Astrocyte (in vitro differentiated cells and primary cell): ENCODE measurements around the gene CD276. TPM values are rescaled to one million over a fixed set of nuclear protein-coding genes. Genes with fewer than 3 reads are reported as not detected.
"Not testable (repeated sequence)": the region's sequence is repeated elsewhere in the genome, so short reads cannot be mapped to it uniquely, and the experiment has no call there.

ENCODE experiments used
- DNase-seq: peaks from one replicate; pipeline ENCODE4 v3.0.0-alpha.2; 2010; ENCODE audit warnings: low read depth
- FAIRE-seq: peaks from 2 replicates; lab custom pipeline; 2011; peaks lifted over from hg19 to GRCh38; lab: Jason Lieb, UNC
- H2AFZ ChIP-seq: 2 replicates; pipeline ENCODE4 v1.6.0; 2012; ENCODE audit warnings: low read depth, low read length, inconsistent platforms
- H3K27ac ChIP-seq: 2 replicates; pipeline ENCODE4 v1.5.1; 2011; ENCODE audit warnings: low read depth, low read length, inconsistent platforms
- H3K27me3 ChIP-seq: 2 replicates; pipeline ENCODE4 v1.6.0; 2011; ENCODE audit warnings: low read length, inconsistent platforms; ENCODE audit not compliant: insufficient read depth
- H3K36me3 ChIP-seq: 2 replicates; pipeline ENCODE4 v1.5.1; 2011; ENCODE audit warnings: low read length, inconsistent platforms; ENCODE audit not compliant: insufficient read depth
- H3K4me1 ChIP-seq: 2 replicates; pipeline ENCODE4 v1.5.1; 2011; ENCODE audit warnings: low read length, inconsistent platforms; ENCODE audit not compliant: insufficient read depth
- H3K4me2 ChIP-seq: 2 replicates; pipeline ENCODE4 v1.6.0; 2012; ENCODE audit warnings: low read length, inconsistent platforms
- H3K4me3 ChIP-seq: 2 replicates; pipeline ENCODE4 v1.5.1; 2011; ENCODE audit warnings: low read depth, mild to moderate bottlenecking, low read length, inconsistent platforms; ENCODE audit not compliant: insufficient read depth
- H3K79me2 ChIP-seq: 2 replicates; pipeline ENCODE4 v1.6.0; 2012; ENCODE audit warnings: mild to moderate bottlenecking, low read length, inconsistent platforms; ENCODE audit not compliant: insufficient read depth
- H3K9ac ChIP-seq: 2 replicates; pipeline ENCODE4 v1.6.0; 2012; ENCODE audit warnings: mild to moderate bottlenecking, low read length, inconsistent platforms
- H3K9me3 ChIP-seq: 2 replicates; pipeline ENCODE4 v1.5.1; 2012; ENCODE audit warnings: low read depth, mild to moderate bottlenecking, low read length, inconsistent platforms; ENCODE audit not compliant: insufficient read depth
- H4K20me1 ChIP-seq: 2 replicates; pipeline ENCODE4 v1.6.0; 2012; ENCODE audit warnings: low read length, inconsistent platforms; ENCODE audit not compliant: insufficient read depth
- H3K27ac Mint-ChIP-seq: one replicate; pipeline ENCODE4 v1.8.0; 2021; ENCODE audit warnings: mild to moderate bottlenecking, mixed read lengths; ENCODE audit not compliant: unreplicated experiment
- H3K27me3 Mint-ChIP-seq: one replicate; pipeline ENCODE4 v1.8.0; 2021; ENCODE audit warnings: low read depth, mixed read lengths; ENCODE audit not compliant: unreplicated experiment
- H3K36me3 Mint-ChIP-seq: one replicate; pipeline ENCODE4 v1.8.0; 2021; ENCODE audit warnings: low read depth, mixed read lengths; ENCODE audit not compliant: unreplicated experiment
- H3K4me1 Mint-ChIP-seq: one replicate; pipeline ENCODE4 v1.8.0; 2021; ENCODE audit warnings: low read depth, mixed read lengths; ENCODE audit not compliant: unreplicated experiment
- H3K4me3 Mint-ChIP-seq: one replicate; pipeline ENCODE4 v1.8.0; 2021; ENCODE audit warnings: mild to moderate bottlenecking, moderate library complexity, mixed read lengths; ENCODE audit not compliant: unreplicated experiment
- H3K9me3 Mint-ChIP-seq: one replicate; pipeline ENCODE4 v1.8.0; 2021; ENCODE audit warnings: mild to moderate bottlenecking, mixed read lengths; ENCODE audit not compliant: unreplicated experiment
- CTCF ChIP-seq: IDR thresholded peaks from 2 replicates; pipeline ENCODE4 v1.5.1; 2011; ENCODE audit warnings: low read depth, mild to moderate bottlenecking, inconsistent platforms, low read length, moderate library complexity; ENCODE audit not compliant: insufficient read depth
- EZH2 ChIP-seq: IDR thresholded peaks from 2 replicates; pipeline ENCODE4 v1.6.1; 2012; ENCODE audit warnings: mild to moderate bottlenecking, low read length, inconsistent platforms; ENCODE audit not compliant: insufficient read depth
- total RNA-seq: library from RNA; stranded (reverse); gene quantifications from 2 replicates; pipeline ENCODE4 v1.2.1, GENCODE V29; 2021

Gene CD276
- total RNA-seq, 1 donor from 2014 or later, result 225 TPM

GRCh38 chr15:73699249-73700040 is 15.3 kb downstream of the CD276 start:
- Mint-ChIP-seq H3K36me3 (peaks cover 7% of the 10 kb centered on the region), H3K9me3 (no peaks in the 10 kb centered on the region), H3K4me1 (peaks cover 41% of the 10 kb centered on the region), H3K4me3 (no peak overlapping the region), H3K27ac (no peak overlapping the region), H3K27me3 (no peaks in the 10 kb centered on the region)
- Histone ChIP-seq H3K9me3 (no peaks in the 10 kb centered on the region), H3K36me3 (peaks cover 5% of the 10 kb centered on the region), H3K4me3 (no peak overlapping the region), H3K27ac (no peak overlapping the region), H3K4me2 (no peak overlapping the region), H3K4me1 (peaks cover 19% of the 10 kb centered on the region), H3K9ac (no peak overlapping the region), H3K79me2 (peaks cover 69% of the 10 kb centered on the region), H4K20me1 (peaks cover 98% of the 10 kb centered on the region), H2AFZ (no peak overlapping the region), H3K27me3 (no peaks in the 10 kb centered on the region)
- FAIRE-seq (no peak), DNase-seq (no peak)
- TF ChIP-seq CTCF (no peak), EZH2 (no peak)

GRCh38 chr15:73700041-73700842 is 16.1 kb downstream of the CD276 start:
- Histone ChIP-seq H3K79me2 (peaks cover 63% of the 10 kb centered on the region), H3K27ac (no peak overlapping the region), H3K9me3 (no peaks in the 10 kb centered on the region), H3K27me3 (no peaks in the 10 kb centered on the region), H3K4me3 (no peak overlapping the region), H3K9ac (no peak overlapping the region), H3K4me1 (peaks cover 17% of the 10 kb centered on the region), H2AFZ (no peak overlapping the region), H3K4me2 (no peak overlapping the region), H3K36me3 (peaks cover 8% of the 10 kb centered on the region), H4K20me1 (peaks cover 98% of the 10 kb centered on the region)
- Mint-ChIP-seq H3K4me1 (peaks cover 38% of the 10 kb centered on the region), H3K27me3 (no peaks in the 10 kb centered on the region), H3K9me3 (no peaks in the 10 kb centered on the region), H3K4me3 (no peak overlapping the region), H3K27ac (no peak overlapping the region), H3K36me3 (peaks cover 7% of the 10 kb centered on the region)
- TF ChIP-seq CTCF, result peak; percentile 96
- no peak for TF ChIP-seq EZH2
- DNase-seq (peak; percentile 34), FAIRE-seq (peak; percentile 74)

GRCh38 chr15:73702311-73703239 is 18.4 kb downstream of the CD276 start:
- DNase-seq, H3K4me1 ChIP-seq, H3K27me3 Mint-ChIP-seq, H2AFZ ChIP-seq, H3K27ac ChIP-seq, H3K27ac Mint-ChIP-seq, H3K9me3 Mint-ChIP-seq, H3K9ac ChIP-seq, H3K4me3 Mint-ChIP-seq, FAIRE-seq, H3K9me3 ChIP-seq, H3K27me3 ChIP-seq, H3K4me3 ChIP-seq, H3K4me2 ChIP-seq: not testable (repeated sequence)
- Histone ChIP-seq H4K20me1 (peaks cover 94% of the 10 kb centered on the region), H3K79me2 (peaks cover 43% of the 10 kb centered on the region), H3K36me3 (peaks cover 19% of the 10 kb centered on the region)
- Mint-ChIP-seq H3K4me1 (peaks cover 22% of the 10 kb centered on the region), H3K36me3 (peaks cover 16% of the 10 kb centered on the region)

- not testable (repeated sequence) for H3K27ac ChIP-seq, H3K27ac Mint-ChIP-seq, H3K4me2 ChIP-seq, H3K9me3 Mint-ChIP-seq, H3K4me3 Mint-ChIP-seq, FAIRE-seq, H3K27me3 ChIP-seq, H3K9me3 ChIP-seq, H2AFZ ChIP-seq, DNase-seq, H3K9ac ChIP-seq, H3K27me3 Mint-ChIP-seq, H3K4me3 ChIP-seq, H3K4me1 ChIP-seq
- H3K4me1 Mint-ChIP-seq, result peaks cover 12% of the 10 kb centered on the region
- H4K20me1 ChIP-seq, result peaks cover 94% of the 10 kb centered on the region
- peaks cover 21% of the 10 kb centered on the region for H3K36me3 ChIP-seq
- H3K79me2 ChIP-seq, result peaks cover 34% of the 10 kb centered on the region
- peaks cover 20% of the 10 kb centered on the region for H3K36me3 Mint-ChIP-seq
Measured at GRCh38 chr15:73703601-73704000, 19.4 kb downstream of the CD276 start.
